Upper lobe of left lung (tissue), 6 donors: ENCODE data around the gene ASB8. TPM values are rescaled to one million over a fixed set of nuclear protein-coding genes. Genes with fewer than 3 reads are reported as not detected.

ENCODE experiments used
- ATAC-seq, 2 donors: fragments of 200-7000 bp; cut with Tn5 transposase; one replicate each; pipeline ENCODE4 v1.9.1; 2022; ENCODE audit warnings: mild to moderate bottlenecking in 2 of 2, moderate library complexity in 2 of 2; ENCODE audit not compliant: low FRiP score in 2 of 2
- DNase-seq, 2 donors: peaks; one replicate each; pipeline ENCODE4 v3.0.0-alpha.2; 2019 to 2020
- H3K27ac ChIP-seq, 4 donors: fragments of 200-600 bp; sonication (generic); one replicate each; pipeline ENCODE4 v1.5.1; 2016 to 2019
- H3K27me3 ChIP-seq, 4 donors: fragments of 200-600 bp; sonication (generic); one replicate each; pipeline ENCODE4 v1.5.1; 2017 to 2019
- H3K36me3 ChIP-seq, 4 donors: fragments of 200-600 bp; sonication (generic); one replicate each; pipeline ENCODE4 v1.5.1; 2016 to 2019
- H3K4me1 ChIP-seq, 4 donors: fragments of 200-600 bp; sonication (generic); one replicate each; pipeline ENCODE4 v1.5.1; 2018 to 2019
- H3K4me3 ChIP-seq, 4 donors: fragments of 200-600 bp; sonication (generic); one replicate each; pipeline ENCODE4 v1.5.1; 2017 to 2019; ENCODE audit warnings: mild to moderate bottlenecking in 2 of 4, moderate library complexity in 1 of 4
- H3K9me3 ChIP-seq, 4 donors: fragments of 200-600 bp; sonication (generic); one replicate each; pipeline ENCODE4 v1.5.1; 2018 to 2019
- CTCF ChIP-seq, 6 experiments: fragments of 450-650 bp in 4 of 6; fragments of 200-600 bp in 2 of 6; sonication (generic) in 2 of 6; IDR thresholded peaks; one replicate each; pipeline ENCODE4 v1.5.1; 2016 to 2019; ENCODE audit warnings: antibody characterized with exemption in 6 of 6
- EP300 ChIP-seq, 4 donors: sonication (generic); formaldehyde crosslinking; IDR thresholded peaks; one replicate each; pipeline ENCODE4 v1.5.1; 2017; ENCODE audit warnings: antibody characterized with exemption in 4 of 4, control low read depth in 2 of 4
- POLR2A ChIP-seq, 4 donors: fragments of 450-650 bp; IDR thresholded peaks; one replicate each; pipeline ENCODE4 v1.5.1; 2016 to 2017; ENCODE audit warnings: antibody characterized with exemption in 4 of 4, mild to moderate bottlenecking in 2 of 4
- POLR2AphosphoS5 ChIP-seq, 2 donors: sonication (generic); formaldehyde crosslinking; IDR thresholded peaks; one replicate each; pipeline ENCODE4 v1.5.1; 2017; ENCODE audit warnings: antibody characterized with exemption in 2 of 2
- WGBS, 2 donors: methylation state at CpG; one replicate each; pipeline ENCODE4 v1.1.5; 2017 to 2018; 5-methylcytosine and 5-hydroxymethylcytosine counted together
- total RNA-seq, 6 donors: library from RNA; depleted of rRNA in 4 of 6; stranded (reverse); fragments of >200 nt in 4 of 6; gene quantifications; one replicate each; pipeline versions ENCODE4 v1.1.0 to v1.2.1, GENCODE V29; 2016 to 2021
- donor health status: DM: no; HTN: no; CAD: no; lungs with moderate emphysema.
- donor health status: DM: no; HTN: yes; CAD: no; lungs with severe emphysema.

The ASB8 gene
- total RNA-seq, 6 donors from 2014 or later: 17.8 to 36.5 (median 30.6) TPM

- no peak for ATAC-seq
Measured at GRCh38 chr12:48132826-48133225, 24.5 kb downstream of the ASB8 start.

GRCh38 chr12:48131517-48131916, 25.8 kb downstream of the ASB8 start:
- Histone ChIP-seq H3K27ac (no peak overlapping the region), H3K27me3 (no peaks in the 10 kb centered on the region), H3K36me3 (peaks cover 0 to 61% (median 39%) of the 10 kb centered on the region in 4 donors), H3K9me3 (no peaks in the 10 kb centered on the region), H3K4me1 (no peaks in the 10 kb centered on the region), H3K4me3 (no peak overlapping the region)
- WGBS, 2 donors: 88 to 94% methylated on average over 2 of the region's 2 CpGs
- TF ChIP-seq POLR2AphosphoS5 (IDR thresholded peaks at IDR 0.05) (no peak), CTCF (IDR thresholded peaks at IDR 0.05) (no peak), EP300 (IDR thresholded peaks at IDR 0.05) (no peak), POLR2A (IDR thresholded peaks at IDR 0.05) (no peak)
- no peak for ATAC-seq
- DNase-seq: no peak

More at GRCh38 chr12:48132826-48133225, 24.5 kb downstream of the ASB8 start:
- no peaks in the 10 kb centered on the region for H3K4me1 ChIP-seq
- H3K36me3 ChIP-seq: peaks cover 0 to 68% (median 39%) of the 10 kb centered on the region in 4 donors
- 94 to 99% methylated on average over 12 to 14 of the region's 14 CpGs for WGBS, 2 donors
- H3K9me3 ChIP-seq: no peaks in the 10 kb centered on the region
- DNase-seq: no peak
- H3K27me3 ChIP-seq: no peaks in the 10 kb centered on the region
- no peak for TF ChIP-seq POLR2AphosphoS5 (IDR thresholded peaks at IDR 0.05)
- no peak for TF ChIP-seq POLR2A (IDR thresholded peaks at IDR 0.05)
- no peak for TF ChIP-seq CTCF (IDR thresholded peaks at IDR 0.05)
- no peak for TF ChIP-seq EP300 (IDR thresholded peaks at IDR 0.05)
- no peak overlapping the region for H3K4me3 ChIP-seq
- no peak overlapping the region for H3K27ac ChIP-seq

GRCh38 chr12:48129376-48129775, 27.9 kb downstream of the ASB8 start:
- H3K36me3 ChIP-seq: peaks cover 0 to 55% (median 30%) of the 10 kb centered on the region in 4 donors
- no peak overlapping the region for H3K27ac ChIP-seq
- ATAC-seq (no peak), DNase-seq (no peak)
- no peaks in the 10 kb centered on the region for H3K9me3 ChIP-seq
- TF ChIP-seq CTCF (IDR thresholded peaks at IDR 0.05): no peak
- no peak for TF ChIP-seq EP300 (IDR thresholded peaks at IDR 0.05)
- TF ChIP-seq POLR2AphosphoS5 (IDR thresholded peaks at IDR 0.05): no peak
- no peak for TF ChIP-seq POLR2A (IDR thresholded peaks at IDR 0.05)
- H3K27me3 ChIP-seq: no peaks in the 10 kb centered on the region
- WGBS, 2 donors: 50 to 64% methylated on average over 1 of the region's 1 CpG
- no peaks in the 10 kb centered on the region for H3K4me1 ChIP-seq
- H3K4me3 ChIP-seq: no peak overlapping the region

- ATAC-seq (no peak), DNase-seq (no peak)
- Histone ChIP-seq H3K27me3 (no peaks in the 10 kb centered on the region), H3K9me3 (no peaks in the 10 kb centered on the region), H3K36me3 (peaks cover 0 to 55% (median 26%) of the 10 kb centered on the region in 4 donors), H3K27ac (no peak overlapping the region), H3K4me1 (no peaks in the 10 kb centered on the region), H3K4me3 (no peak overlapping the region)
- 100% methylated on average over 1 of the region's 1 CpG for WGBS, 2 donors
- no peak for TF ChIP-seq POLR2A (IDR thresholded peaks at IDR 0.05)
- no peak for TF ChIP-seq EP300 (IDR thresholded peaks at IDR 0.05)
- TF ChIP-seq CTCF (IDR thresholded peaks at IDR 0.05): no peak
- no peak for TF ChIP-seq POLR2AphosphoS5 (IDR thresholded peaks at IDR 0.05)
Measured at GRCh38 chr12:48128800-48129199, 28.5 kb downstream of the ASB8 start.

GRCh38 chr12:48126953-48127630, 30.2 kb downstream of the ASB8 start:
- Histone ChIP-seq H3K27me3 (no peaks in the 10 kb centered on the region), H3K4me3 (no peak overlapping the region), H3K4me1 (no peaks in the 10 kb centered on the region), H3K9me3 (no peaks in the 10 kb centered on the region), H3K36me3 (peaks cover 0 to 51% (median 14%) of the 10 kb centered on the region in 4 donors), H3K27ac (no peak overlapping the region)
- WGBS, 2 donors: 93 to 96% methylated on average over 2 of the region's 2 CpGs
- DNase-seq (no peak), ATAC-seq (no peak)
- TF ChIP-seq POLR2AphosphoS5 (IDR thresholded peaks at IDR 0.05): no peak
